ENCODE results near the gene NACC1. TPM values are rescaled to one million over a fixed set of nuclear protein-coding genes. Genes with fewer than 3 reads are reported as not detected.

Gene NACC1
- total and polyA plus RNA-seq, 2 donors (not counting 3 experiments of a cell fraction or from before 2014, with no cell fraction given) = 97.6 to 120 TPM

GRCh38 chr19:13154911-13155471, 36.9 kb downstream of the NACC1 start:
- ChIA-PET POLR2A (interaction anchor here (1.2 to 1.8 kb wide), 4 partner anchors 9 to 108 kb away, joined by 3 to 21 read pairs (median 6); no protein-coding TSS in a partner anchor), CTCF (interaction anchor here (1.1 to 2.4 kb wide), 13 partner anchors 9 to 177 kb away, joined by 3 to 24 read pairs (median 6); partner anchors contain the start of gene NACC1)
- no peaks in the 10 kb centered on the region for H4K20me1 ChIP-seq (replicated peaks; ENCODE audit: control insufficient read depth, extremely low read depth, insufficient read depth, low read length)
- H3K9me1 ChIP-seq (replicated peaks; ENCODE audit: control insufficient read depth, extremely low read depth, insufficient read depth, low read length) = no peaks in the 10 kb centered on the region
- H3K4me2 ChIP-seq (ENCODE audit: insufficient read depth, low read length) = peak overlapping the region; percentile 87
- intact Hi-C loops (cut with micrococcal nuclease) = loop anchor here (1.0 to 5.0 kb wide), 5 partner anchors 8 to 577 kb away; no protein-coding TSS in a partner anchor
- H3K4me1 ChIP-seq (ENCODE audit: control insufficient read depth, extremely low read depth, insufficient read depth, low read length) = peaks cover 27% of the 10 kb centered on the region
- peak overlapping the region; percentile 96 for H3K27ac ChIP-seq (ENCODE audit: insufficient read depth, low read depth, low read length)
- peak; percentile 62 for DNase-seq (ENCODE audit: low read depth, low spot score)
- H2AFZ ChIP-seq (ENCODE audit: low read depth, low read length) = no peak overlapping the region
- no peaks in the 10 kb centered on the region for H3K36me3 ChIP-seq (ENCODE audit: control insufficient read depth in 2 of 2, extremely low read depth in 1 of 2, insufficient read depth in 2 of 2, low read length in 2 of 2)
- H3K9me3 ChIP-seq (replicated peaks; ENCODE audit: control insufficient read depth, insufficient read depth, low read length) = no peaks in the 10 kb centered on the region
- H3K27me3 ChIP-seq (ENCODE audit: control insufficient read depth in 2 of 2, insufficient read depth in 2 of 2, low read length in 2 of 2) = no peaks in the 10 kb centered on the region
- H3K79me2 ChIP-seq (ENCODE audit: control insufficient read depth, insufficient read depth, low read length) = peaks cover 39% of the 10 kb centered on the region
- peak overlapping the region; percentile 62 to 97 (median 67) for H3K4me3 ChIP-seq (replicated peaks in 1 of 3; ENCODE audit: insufficient read depth in 1 of 3, low read depth in 1 of 3, low read length in 3 of 3)
- BruUV-seq (replicated peaks) = no TSS peak
- TF ChIP-seq CTCF (IDR thresholded peaks at IDR 0.05; ENCODE audit: extremely low read depth in 1 of 2, insufficient read depth in 1 of 2, low read depth in 1 of 2, low read length in 2 of 2) (peak; percentile 23 to 47), POLR2A (IDR thresholded peaks at IDR 0.05; ENCODE audit: low read depth, low read length) (no peak), JUN (IDR thresholded peaks at IDR 0.05; ENCODE audit: borderline replicate concordance, insufficient read depth, insufficient read length, low read depth) (no peak), POLR2AphosphoS5 (IDR thresholded peaks at IDR 0.05; ENCODE audit: insufficient read depth, low read depth, low read length) (no peak)
- peak; percentile 70 for FAIRE-seq
- H3K9ac ChIP-seq (replicated peaks; ENCODE audit: extremely low read depth, insufficient read depth, low read length) = peak overlapping the region; percentile 97
- dilution Hi-C loops (cut with MboI; ENCODE audit: extremely low pct_ligation_motif_present, low sequenced_read_pairs) = no loop called here
